Muscle of leg (tissue), 11 donors: Measurements from ENCODE around the gene TIRAP. TPM values are rescaled to one million over a fixed set of nuclear protein-coding genes. Genes with fewer than 3 reads are reported as not detected.

ENCODE experiments used
- DNase-seq: peaks from one replicate; pipeline ENCODE4 v3.0.0; 2013
- H3K27ac ChIP-seq: one replicate; pipeline ENCODE4 v1.5.1; 2013; ENCODE audit warnings: mild to moderate bottlenecking, low read length, control low read depth
- H3K27me3 ChIP-seq: one replicate; pipeline ENCODE4 v1.6.1; 2013; ENCODE audit warnings: low read length; ENCODE audit not compliant: control insufficient read depth, insufficient read depth
- H3K36me3 ChIP-seq: one replicate; pipeline ENCODE4 v1.6.1; 2013; ENCODE audit warnings: low read length; ENCODE audit not compliant: control insufficient read depth, insufficient read depth
- H3K4me1 ChIP-seq: one replicate; pipeline ENCODE4 v1.6.1; 2013; ENCODE audit warnings: low read length; ENCODE audit not compliant: control insufficient read depth, insufficient read depth
- H3K4me3 ChIP-seq: one replicate; pipeline ENCODE4 v1.5.1; 2013; ENCODE audit warnings: low read length, control low read depth
- H3K9me3 ChIP-seq: replicated peaks from 2 replicates; pipeline ENCODE4 v1.6.1; 2013; ENCODE audit warnings: low read depth, low read length; ENCODE audit not compliant: control insufficient read depth
- WGBS: methylation state at CpG from one replicate; pipeline ENCODE4 v1.1.5; 2013; ENCODE audit warnings: missing lambda C conversion rate; ENCODE audit not compliant: insufficient coverage; 5-methylcytosine and 5-hydroxymethylcytosine counted together
- polyA plus RNA-seq, 8 donors: library from polyadenylated mRNA; unstranded; fragments of 120-200 nt; gene quantifications; one replicate each; pipeline versions ENCODE4 v1.2.1 to v1.2.3, GENCODE V29; 2013; ENCODE audit warnings: inconsistent platforms in 1 of 8, low replicate concordance in 1 of 8; ENCODE audit not compliant: insufficient read length in 8 of 8, insufficient read depth in 1 of 8
- total RNA-seq: library from RNA; stranded (reverse); fragments of 120-200 nt; gene quantifications from one replicate; pipeline ENCODE4 v1.2.4, GENCODE V29; 2013

TIRAP gene
- total and polyA plus RNA-seq, 9 donors = 4.3 to 10.6 (median 8.1) TPM

GRCh38 chr11:126281245-126281644 lies 1.6 kb upstream of the TIRAP start:
- Histone ChIP-seq H3K36me3 (peaks cover 12% of the 10 kb centered on the region), H3K27me3 (no peaks in the 10 kb centered on the region), H3K27ac (no peak overlapping the region), H3K4me1 (peaks cover 18% of the 10 kb centered on the region), H3K4me3 (no peak overlapping the region), H3K9me3 (no peaks in the 10 kb centered on the region)
- DNase-seq = no peak
- 85% methylated on average over 6 of the region's 6 CpGs for WGBS

GRCh38 chr11:126281666-126282175 lies 1.2 kb upstream of the TIRAP start:
- no peaks in the 10 kb centered on the region for H3K9me3 ChIP-seq
- no peak overlapping the region for H3K27ac ChIP-seq
- H3K27me3 ChIP-seq = no peaks in the 10 kb centered on the region
- DNase-seq = no peak
- no CpG with 5 or more reads among the region's 10 CpGs for WGBS
- H3K4me1 ChIP-seq = peaks cover 18% of the 10 kb centered on the region
- no peak overlapping the region for H3K4me3 ChIP-seq
- peaks cover 12% of the 10 kb centered on the region for H3K36me3 ChIP-seq

- no peaks in the 10 kb centered on the region for H3K27me3 ChIP-seq
- peaks cover 18% of the 10 kb centered on the region for H3K4me1 ChIP-seq
- DNase-seq = peak; percentile 76
- peak overlapping the region; percentile 78 for H3K4me3 ChIP-seq
- 2% methylated on average over 6 of the region's 15 CpGs for WGBS
- peak overlapping the region; percentile 80 for H3K27ac ChIP-seq
- H3K36me3 ChIP-seq = peaks cover 6% of the 10 kb centered on the region
- no peaks in the 10 kb centered on the region for H3K9me3 ChIP-seq
Observed at GRCh38 chr11:126282361-126282735, 545 bp upstream of the TIRAP start.

- peak; percentile 60 for DNase-seq
- no peak overlapping the region for H3K4me3 ChIP-seq
- H3K36me3 ChIP-seq = peaks cover 9% of the 10 kb centered on the region
- no peak overlapping the region for H3K27ac ChIP-seq
- no CpG with 5 or more reads among the region's 6 CpGs for WGBS
- no peaks in the 10 kb centered on the region for H3K27me3 ChIP-seq
- no peaks in the 10 kb centered on the region for H3K9me3 ChIP-seq
- peaks cover 18% of the 10 kb centered on the region for H3K4me1 ChIP-seq
Observed at GRCh38 chr11:126284829-126285228, 1.9 kb downstream of the TIRAP start.

- H3K27me3 ChIP-seq = no peaks in the 10 kb centered on the region
- peaks cover 5% of the 10 kb centered on the region for H3K4me1 ChIP-seq
- 77% methylated on average over 2 of the region's 6 CpGs for WGBS
- H3K36me3 ChIP-seq = peaks cover 40% of the 10 kb centered on the region
- no peak overlapping the region for H3K27ac ChIP-seq
- DNase-seq = no peak
- no peaks in the 10 kb centered on the region for H3K9me3 ChIP-seq
- no peak overlapping the region for H3K4me3 ChIP-seq
Observed at GRCh38 chr11:126288237-126288636, 5.3 kb downstream of the TIRAP start.

- H3K27ac ChIP-seq = no peak overlapping the region
- 72% methylated on average over 9 of the region's 12 CpGs for WGBS
- no peaks in the 10 kb centered on the region for H3K4me1 ChIP-seq
- no peaks in the 10 kb centered on the region for H3K27me3 ChIP-seq
- no peak overlapping the region for H3K4me3 ChIP-seq
- DNase-seq = peak; percentile 59
- H3K9me3 ChIP-seq = no peaks in the 10 kb centered on the region
- H3K36me3 ChIP-seq = peaks cover 51% of the 10 kb centered on the region
Observed at GRCh38 chr11:126290887-126291286, 8.0 kb downstream of the TIRAP start.

- no peak for DNase-seq
- Histone ChIP-seq H3K4me3 (no peak overlapping the region), H3K27ac (no peak overlapping the region), H3K4me1 (no peaks in the 10 kb centered on the region), H3K27me3 (no peaks in the 10 kb centered on the region), H3K9me3 (no peaks in the 10 kb centered on the region), H3K36me3 (peaks cover 54% of the 10 kb centered on the region)
- 77% methylated on average over 5 of the region's 5 CpGs for WGBS
Observed at GRCh38 chr11:126293726-126294125, 10.8 kb downstream of the TIRAP start.

- H3K27me3 ChIP-seq = no peaks in the 10 kb centered on the region
- H3K4me1 ChIP-seq = no peaks in the 10 kb centered on the region
- H3K9me3 ChIP-seq = no peaks in the 10 kb centered on the region
- 67% methylated on average over 2 of the region's 2 CpGs for WGBS
- DNase-seq = no peak
- peaks cover 40% of the 10 kb centered on the region for H3K36me3 ChIP-seq
- H3K27ac ChIP-seq = no peak overlapping the region
- H3K4me3 ChIP-seq = no peak overlapping the region
Observed at GRCh38 chr11:126297004-126297403, 14.1 kb downstream of the TIRAP start.

- H3K36me3 ChIP-seq = peaks cover 18% of the 10 kb centered on the region
- H3K4me3 ChIP-seq = peak within 1 kb of the TSS; percentile 76
- no peaks in the 10 kb centered on the region for H3K27me3 ChIP-seq
- H3K27ac ChIP-seq = peak within 1 kb of the TSS; percentile 92
- WGBS = 1% methylated on average over 46 of the region's 61 CpGs
- peak; percentile 96 for DNase-seq
- no peaks in the 10 kb centered on the region for H3K9me3 ChIP-seq
- peaks cover 23% of the 10 kb centered on the region for H3K4me1 ChIP-seq
Observed at GRCh38 chr11:126303623-126304456, 20.9 kb downstream of the TIRAP start, which contains the start of gene DCPS. Gene DCPS (plus strand): TSS chr11:126304060. CDS start chr11:126304081, 21 bp downstream.

- peaks cover 24% of the 10 kb centered on the region for H3K4me1 ChIP-seq
- H3K4me3 ChIP-seq = peak overlapping the region; percentile 76
- peaks cover 16% of the 10 kb centered on the region for H3K36me3 ChIP-seq
- H3K9me3 ChIP-seq = no peaks in the 10 kb centered on the region
- no peak for DNase-seq
- no peaks in the 10 kb centered on the region for H3K27me3 ChIP-seq
- WGBS = no CpG with 5 or more reads among the region's 12 CpGs
- H3K27ac ChIP-seq = peak overlapping the region; percentile 92
Observed at GRCh38 chr11:126304457-126305075, 21.7 kb downstream of the TIRAP start.
